IPS-15b (cell line): ENCODE measurements around the gene MFSD6.
"Not testable (repeated sequence)": the region's sequence is repeated elsewhere in the genome, so short reads cannot be mapped to it uniquely, and the experiment has no call there.

Source experiments
- H3K27me3 ChIP-seq: one replicate; pipeline ENCODE4 v1.6.1; 2013; ENCODE audit warnings: low read length; ENCODE audit not compliant: control insufficient read depth, insufficient read depth
- H3K36me3 ChIP-seq: one replicate; pipeline ENCODE4 v1.6.1; 2013; ENCODE audit warnings: low read length; ENCODE audit not compliant: control insufficient read depth, insufficient read depth
- H3K4me1 ChIP-seq: one replicate; pipeline ENCODE4 v1.6.1; 2013; ENCODE audit warnings: mild to moderate bottlenecking, low read length; ENCODE audit not compliant: control insufficient read depth, insufficient read depth
- H3K4me3 ChIP-seq: one replicate; pipeline ENCODE4 v1.5.1; 2013; ENCODE audit warnings: low read depth, low read length
- H3K9ac ChIP-seq: one replicate; pipeline ENCODE4 v1.6.1; 2013; ENCODE audit warnings: low read depth, mild to moderate bottlenecking, low read length
- H3K9me3 ChIP-seq: one replicate; pipeline ENCODE4 v1.6.1; 2013; ENCODE audit warnings: mild to moderate bottlenecking, low read length; ENCODE audit not compliant: control insufficient read depth, insufficient read depth

Gene MFSD6

DNA sequence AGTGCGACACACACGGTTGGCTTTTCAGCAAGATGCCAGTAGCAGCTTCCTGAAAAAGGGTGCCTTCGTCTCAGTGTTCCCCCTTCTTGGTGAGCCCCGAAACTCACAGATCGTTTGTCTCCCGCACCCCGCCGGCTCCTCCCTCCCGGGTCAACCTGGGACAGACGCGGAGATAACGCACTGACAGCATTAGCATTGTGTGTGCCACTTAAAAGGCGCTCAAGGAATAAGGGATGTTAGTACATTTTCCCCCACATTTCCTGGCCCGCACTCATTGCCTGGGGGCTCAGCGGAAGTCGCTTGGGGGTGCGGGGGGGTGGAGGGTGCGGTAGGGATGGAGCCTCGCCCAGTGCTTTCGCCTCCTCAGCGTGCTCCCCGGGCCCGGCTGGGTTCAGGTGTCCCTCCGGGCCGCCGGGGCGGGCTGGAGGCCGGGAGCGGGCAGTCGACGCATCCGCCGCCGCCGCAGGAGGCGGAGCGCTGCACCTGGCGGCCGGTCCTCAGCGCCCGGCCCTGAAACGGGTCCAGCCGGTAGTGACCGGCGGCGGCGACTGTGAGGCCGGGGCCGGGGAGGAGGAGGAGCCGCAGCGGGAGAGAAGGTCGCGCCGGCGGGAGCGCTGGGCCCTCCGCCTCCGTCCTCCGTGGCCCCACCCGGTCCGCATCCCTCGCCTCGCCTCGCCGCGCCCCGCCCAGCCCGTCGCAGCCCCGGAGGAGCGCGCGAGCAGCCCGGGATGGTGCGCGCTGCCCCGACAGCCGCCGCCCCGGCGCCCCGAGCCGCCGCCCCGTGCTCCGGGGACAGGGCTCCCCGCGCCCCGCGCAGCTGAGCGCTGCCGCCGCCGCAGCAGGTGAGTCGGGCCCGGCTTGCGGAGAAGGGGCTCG, at the start of gene MFSD6:
TSS of gene MFSD6 (plus strand) at position 694 of the 876 bp plus-strand sequence. CDS start 27,675 bp downstream, outside the sequence.
- Histone ChIP-seq H3K9ac (no peak within 1 kb of the TSS), H3K36me3 (no peaks in the 10 kb centered on the region), H3K27me3 (peaks cover 42% of the 10 kb centered on the region), H3K9me3 (no peaks in the 10 kb centered on the region), H3K4me3 (peak within 1 kb of the TSS; percentile 71), H3K4me1 (peaks cover 15% of the 10 kb centered on the region)

DNA sequence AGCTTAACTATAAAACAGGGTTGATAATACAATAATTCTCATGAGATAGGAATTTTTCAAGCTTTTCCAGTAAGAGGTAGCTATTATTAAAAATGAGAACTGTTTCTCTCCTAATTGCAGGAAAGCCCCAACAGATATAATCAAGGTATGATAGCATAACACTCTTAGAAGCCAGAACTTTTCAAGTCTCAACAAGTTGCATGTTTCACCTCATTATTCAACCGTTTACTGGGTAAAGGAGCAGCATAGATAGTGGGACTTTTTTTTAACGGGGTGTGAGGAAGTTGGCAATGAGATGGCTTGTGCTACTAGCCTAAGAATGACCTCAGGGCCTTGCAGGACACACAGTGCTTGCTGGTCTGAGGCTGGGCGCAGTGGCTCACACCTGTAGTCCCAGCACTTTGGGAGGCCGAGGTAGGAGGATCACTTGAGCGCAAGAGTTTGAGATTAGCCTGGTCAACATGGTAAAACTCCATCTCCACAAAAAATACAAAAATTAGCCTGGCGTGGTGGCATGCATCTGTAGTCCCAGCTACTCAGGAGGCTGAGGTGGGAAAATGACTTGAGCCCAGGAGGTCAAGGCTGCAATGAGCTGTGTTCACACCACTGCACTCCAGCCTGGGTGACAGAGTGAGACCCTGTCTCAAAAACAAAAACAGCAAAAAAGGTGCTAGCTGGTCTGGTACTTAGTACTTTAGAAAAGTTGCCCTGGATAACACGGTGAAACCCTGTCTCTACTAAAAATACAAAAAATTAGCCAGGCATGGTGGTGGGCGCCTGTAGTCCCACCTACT, 49.3 kb upstream of the MFSD6 start:
- H3K4me1 ChIP-seq, H3K27me3 ChIP-seq, H3K36me3 ChIP-seq, H3K4me3 ChIP-seq, H3K9ac ChIP-seq, H3K9me3 ChIP-seq: not testable (repeated sequence)

DNA sequence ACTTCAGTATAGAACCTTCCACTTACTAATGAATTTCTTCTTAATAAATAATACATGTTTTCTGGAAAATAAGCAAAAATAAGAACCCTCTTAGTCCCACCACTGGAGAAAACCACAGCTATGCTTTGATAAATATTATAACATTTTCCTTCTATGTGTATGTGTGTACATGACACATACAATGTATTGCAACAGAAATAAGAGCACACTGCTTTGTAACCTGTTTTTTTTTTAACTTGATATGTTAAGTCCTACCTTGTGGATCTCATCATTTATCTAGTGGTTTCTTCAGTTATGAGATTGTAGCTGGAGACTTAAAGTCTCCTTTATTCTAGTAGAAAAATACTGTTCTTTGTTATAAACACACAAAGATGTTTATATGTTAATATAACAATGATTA, 47.6 kb upstream of the MFSD6 start:
- Histone ChIP-seq H3K36me3 (no peaks in the 10 kb centered on the region), H3K27me3 (no peaks in the 10 kb centered on the region), H3K9me3 (no peaks in the 10 kb centered on the region), H3K4me3 (no peak overlapping the region), H3K4me1 (no peaks in the 10 kb centered on the region), H3K9ac (no peak overlapping the region)

DNA sequence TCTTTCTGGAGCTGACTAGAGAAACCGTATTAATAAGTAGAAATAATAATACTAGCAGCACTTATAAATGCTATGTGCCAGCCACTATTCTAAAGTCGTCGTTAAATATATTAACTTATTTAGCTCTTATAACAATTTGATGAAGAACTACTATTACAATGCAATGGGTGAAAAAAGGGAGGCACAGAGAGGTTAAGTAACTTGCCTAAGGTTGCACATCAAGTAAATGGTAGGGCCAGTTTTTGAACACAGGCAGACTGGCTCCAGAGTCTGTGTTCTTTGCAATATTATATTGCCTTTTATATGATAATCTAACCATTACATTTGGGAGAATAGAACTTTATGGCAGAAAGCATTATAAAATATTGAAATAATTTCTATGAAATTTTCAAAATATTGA, 47.2 kb upstream of the MFSD6 start:
- Histone ChIP-seq H3K4me3 (no peak overlapping the region), H3K9ac (no peak overlapping the region), H3K36me3 (no peaks in the 10 kb centered on the region), H3K9me3 (no peaks in the 10 kb centered on the region), H3K27me3 (no peaks in the 10 kb centered on the region), H3K4me1 (no peaks in the 10 kb centered on the region)

DNA sequence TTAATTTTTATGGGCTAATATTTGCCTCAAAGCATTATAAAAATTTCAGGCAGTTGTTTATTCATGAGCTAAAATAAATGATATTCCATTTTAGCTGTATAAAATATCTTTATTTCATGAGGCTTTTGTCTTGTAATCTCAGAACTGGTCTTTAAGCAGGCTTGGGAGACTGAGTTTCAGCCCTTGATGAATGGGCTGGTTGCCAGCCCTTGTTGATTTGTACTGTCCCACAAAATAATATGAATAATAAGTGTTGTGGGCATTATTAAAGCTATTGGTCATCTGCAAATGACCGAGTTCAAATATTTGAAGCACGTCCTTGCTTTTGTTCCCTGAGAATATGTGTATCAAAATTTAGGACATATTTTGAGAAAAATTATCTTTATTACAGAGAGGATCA, 46.6 kb upstream of the MFSD6 start:
- Histone ChIP-seq H3K4me3 (no peak overlapping the region), H3K4me1 (no peaks in the 10 kb centered on the region), H3K36me3 (no peaks in the 10 kb centered on the region), H3K9me3 (no peaks in the 10 kb centered on the region), H3K27me3 (no peaks in the 10 kb centered on the region), H3K9ac (no peak overlapping the region)

DNA sequence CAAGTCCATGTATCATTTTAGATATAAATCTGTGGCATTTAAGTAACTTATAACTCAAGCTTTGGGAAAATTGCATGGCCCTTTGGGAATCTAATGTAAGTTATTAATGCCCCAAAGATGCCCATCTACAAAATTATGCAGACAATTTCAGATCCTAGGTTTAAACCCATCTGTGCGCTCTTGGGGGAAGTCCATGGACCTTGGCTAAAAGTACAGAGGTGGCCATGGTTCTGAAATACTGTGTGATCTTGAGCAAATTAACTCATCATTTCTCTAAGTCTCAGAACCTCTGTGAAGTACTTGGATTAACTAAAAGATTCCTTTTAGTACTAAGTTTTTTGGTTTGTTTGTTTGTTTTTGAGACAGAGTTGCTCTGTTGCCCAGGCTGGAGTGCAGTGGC, 45.3 kb upstream of the MFSD6 start:
- H3K9ac ChIP-seq, result no peak overlapping the region
- H3K36me3 ChIP-seq, result no peaks in the 10 kb centered on the region
- no peak overlapping the region for H3K4me3 ChIP-seq
- no peaks in the 10 kb centered on the region for H3K9me3 ChIP-seq
- no peaks in the 10 kb centered on the region for H3K4me1 ChIP-seq
- H3K27me3 ChIP-seq, result no peaks in the 10 kb centered on the region

DNA sequence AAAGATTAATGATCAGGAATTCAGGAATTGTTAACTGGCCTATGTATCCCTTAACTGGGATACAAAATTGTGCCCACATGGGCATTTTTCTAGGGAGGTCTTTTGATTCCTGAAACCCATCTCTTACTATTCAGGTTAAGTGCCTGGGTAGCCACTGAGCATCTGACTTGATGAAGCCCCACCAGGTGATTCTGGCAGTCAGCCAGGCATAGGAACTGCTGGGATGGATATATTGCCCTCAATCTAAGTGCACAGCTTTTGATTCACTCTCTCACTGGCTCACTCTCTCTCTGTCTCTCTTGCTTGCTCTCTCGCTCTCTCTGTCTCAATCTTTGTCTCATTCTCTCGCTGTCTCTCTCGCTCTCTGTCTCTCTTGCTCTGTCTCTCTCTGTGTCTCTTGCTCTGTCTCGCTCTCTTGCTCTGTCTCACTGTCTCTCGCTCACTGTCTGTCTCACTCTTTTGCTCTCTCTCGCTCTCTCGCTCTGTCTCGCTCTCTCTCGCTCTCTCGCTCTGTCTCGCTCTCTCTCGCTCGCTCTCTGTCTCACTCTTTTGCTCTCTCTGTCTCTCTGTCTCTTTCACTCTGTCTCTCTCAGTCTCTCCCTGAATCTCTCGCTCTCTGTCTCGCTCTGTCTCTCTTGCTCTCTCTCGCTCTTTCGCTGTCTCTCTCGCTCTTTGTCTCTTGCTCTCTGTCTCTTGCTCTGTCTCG, 42.5 kb upstream of the MFSD6 start:
- Histone ChIP-seq H3K36me3 (no peaks in the 10 kb centered on the region), H3K4me1 (no peaks in the 10 kb centered on the region), H3K9ac (no peak overlapping the region), H3K27me3 (no peaks in the 10 kb centered on the region), H3K4me3 (no peak overlapping the region), H3K9me3 (no peaks in the 10 kb centered on the region)

DNA sequence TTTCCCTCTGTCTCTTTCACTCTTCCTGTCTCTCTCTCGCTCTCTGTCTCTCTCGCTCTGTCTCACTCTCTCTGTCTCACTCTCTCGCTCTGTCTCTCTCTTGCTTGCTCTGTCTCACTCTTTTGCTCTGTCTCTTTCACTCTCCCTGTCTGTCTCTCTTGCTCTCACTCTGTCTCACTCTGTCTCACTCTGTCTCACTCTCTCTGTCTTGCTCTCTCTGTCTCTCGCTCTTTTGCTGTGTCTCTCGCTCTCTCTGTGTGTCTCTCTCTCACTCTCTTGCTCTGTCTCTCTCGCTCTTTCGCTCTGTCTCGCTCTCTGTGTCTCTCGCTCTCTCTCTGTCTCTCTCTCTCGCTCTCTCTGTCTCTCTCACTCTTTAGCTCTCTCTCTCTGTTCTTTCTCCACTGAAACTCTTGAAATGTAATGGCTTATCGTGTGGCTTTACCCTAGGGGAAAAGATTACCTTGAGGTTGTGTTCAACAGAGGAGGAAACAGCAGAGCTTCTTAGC, 41.9 kb upstream of the MFSD6 start:
- Histone ChIP-seq H3K4me1 (no peaks in the 10 kb centered on the region), H3K4me3 (no peak overlapping the region), H3K36me3 (no peaks in the 10 kb centered on the region), H3K9me3 (no peaks in the 10 kb centered on the region), H3K27me3 (no peaks in the 10 kb centered on the region), H3K9ac (no peak overlapping the region)

DNA sequence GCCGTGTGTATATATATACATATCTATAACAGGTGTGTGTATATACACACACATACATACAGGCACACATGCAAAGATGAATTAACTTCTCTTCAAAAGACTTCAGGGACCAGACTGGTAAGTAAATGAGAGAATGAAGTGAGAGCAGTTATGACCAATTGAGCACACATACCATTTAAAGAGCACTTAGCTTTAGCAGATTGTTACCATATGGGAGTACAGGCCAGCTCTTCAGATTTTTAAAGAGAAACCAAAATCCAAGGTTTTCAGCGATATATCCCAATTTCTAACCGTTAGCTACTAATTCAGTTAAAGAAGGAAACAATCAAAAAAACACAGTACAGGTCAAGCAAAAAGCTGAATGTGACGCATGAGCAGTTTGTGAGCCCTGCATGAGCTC, 41.1 kb upstream of the MFSD6 start:
- no peaks in the 10 kb centered on the region for H3K36me3 ChIP-seq
- H3K27me3 ChIP-seq, result no peaks in the 10 kb centered on the region
- H3K4me3 ChIP-seq, result no peak overlapping the region

DNA sequence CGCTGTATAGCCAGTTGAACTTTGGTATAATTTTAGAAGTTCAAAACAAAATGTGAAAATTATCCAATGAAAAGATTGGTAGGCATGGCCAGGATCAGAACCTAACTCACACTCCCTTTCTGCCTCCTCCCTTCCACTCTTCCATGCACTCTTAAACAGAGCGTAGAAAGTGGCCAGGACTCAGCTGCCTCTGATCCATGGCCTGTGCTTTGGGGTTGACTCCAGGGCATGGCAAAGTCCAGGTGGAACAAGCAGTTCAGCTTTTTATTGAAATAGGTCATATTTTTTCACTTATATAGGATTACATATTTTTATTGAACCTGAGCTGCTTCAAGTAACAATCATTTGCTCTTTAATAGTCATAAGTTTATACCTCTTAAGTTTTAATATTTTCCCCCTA, 38.5 kb upstream of the MFSD6 start:
- no peaks in the 10 kb centered on the region for H3K27me3 ChIP-seq
- H3K9me3 ChIP-seq, result no peaks in the 10 kb centered on the region
- H3K4me3 ChIP-seq, result no peak overlapping the region
- H3K4me1 ChIP-seq, result no peaks in the 10 kb centered on the region
- no peak overlapping the region for H3K9ac ChIP-seq
- H3K36me3 ChIP-seq, result no peaks in the 10 kb centered on the region

More for the DNA sequence above, 41.1 kb upstream of the MFSD6 start:
- Histone ChIP-seq H3K4me1 (no peaks in the 10 kb centered on the region), H3K9ac (no peak overlapping the region), H3K9me3 (no peaks in the 10 kb centered on the region)

DNA sequence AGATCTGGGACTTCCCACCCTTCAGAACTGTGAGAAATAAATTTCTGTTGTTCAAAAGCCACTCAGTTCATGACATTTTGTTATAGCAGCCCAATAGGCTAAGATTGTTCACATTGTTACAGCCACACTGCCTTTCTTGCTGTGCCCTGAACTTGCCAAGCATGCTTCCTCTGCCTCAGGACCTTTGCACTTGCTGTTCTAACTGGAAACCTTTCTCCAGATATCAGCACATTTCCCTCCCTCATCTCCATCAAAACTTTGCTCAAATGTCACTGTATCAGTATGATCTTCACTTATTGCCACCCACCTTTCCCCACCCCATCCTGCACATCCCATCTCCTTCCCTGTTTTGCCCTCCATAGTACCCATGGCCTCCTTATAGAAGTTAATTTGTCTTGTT, 32.1 kb upstream of the MFSD6 start:
- H3K4me3 ChIP-seq, result no peak overlapping the region
- no peaks in the 10 kb centered on the region for H3K4me1 ChIP-seq
- no peaks in the 10 kb centered on the region for H3K27me3 ChIP-seq
- H3K9ac ChIP-seq, result no peak overlapping the region
- no peaks in the 10 kb centered on the region for H3K36me3 ChIP-seq
- no peaks in the 10 kb centered on the region for H3K9me3 ChIP-seq
